GM12864 (cell line): Measurements from ENCODE around the gene ATP8B4.
"Not testable (repeated sequence)": the region's sequence is repeated elsewhere in the genome, so short reads cannot be mapped to it uniquely, and the experiment has no call there.

Experiments
- DNase-seq: peaks from one replicate; pipeline ENCODE4 v3.0.0-alpha.2; 2011; ENCODE audit warnings: low read depth
- H3K4me3 ChIP-seq: 2 replicates; pipeline ENCODE4 v1.5.1; 2011; ENCODE audit warnings: mild to moderate bottlenecking, low read depth, low read length, control low read depth
- TF ChIP-seq, protein P1 (sequence below): IDR thresholded peaks from 2 replicates; pipeline ENCODE4 v1.5.1; 2011; ENCODE audit warnings: low read depth, mild to moderate bottlenecking, moderate library complexity, low read length, control low read depth, inconsistent platforms; ENCODE audit errors: missing control alignments

Gene ATP8B4

DNA sequence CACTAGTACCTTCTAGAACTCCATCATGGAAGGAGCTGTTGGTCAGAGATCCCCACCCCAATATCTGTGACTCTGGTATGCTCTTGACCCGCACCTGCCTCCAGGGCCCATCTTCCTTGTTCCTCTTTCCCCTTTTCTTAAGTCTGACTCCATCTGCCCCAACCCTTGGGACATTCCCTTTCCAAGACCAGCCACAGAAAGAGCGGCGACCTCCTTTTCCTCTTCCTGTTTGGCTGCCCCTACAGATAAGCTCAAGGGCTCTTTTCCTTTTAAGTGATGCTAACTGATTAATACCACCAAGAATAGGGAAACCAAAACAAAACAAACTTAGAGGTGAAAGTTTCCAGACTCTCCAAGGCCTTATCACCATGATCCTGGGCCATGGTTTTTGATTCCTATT, 21.9 kb upstream of the ATP8B4 start:
- TF ChIP-seq, protein P1, sequence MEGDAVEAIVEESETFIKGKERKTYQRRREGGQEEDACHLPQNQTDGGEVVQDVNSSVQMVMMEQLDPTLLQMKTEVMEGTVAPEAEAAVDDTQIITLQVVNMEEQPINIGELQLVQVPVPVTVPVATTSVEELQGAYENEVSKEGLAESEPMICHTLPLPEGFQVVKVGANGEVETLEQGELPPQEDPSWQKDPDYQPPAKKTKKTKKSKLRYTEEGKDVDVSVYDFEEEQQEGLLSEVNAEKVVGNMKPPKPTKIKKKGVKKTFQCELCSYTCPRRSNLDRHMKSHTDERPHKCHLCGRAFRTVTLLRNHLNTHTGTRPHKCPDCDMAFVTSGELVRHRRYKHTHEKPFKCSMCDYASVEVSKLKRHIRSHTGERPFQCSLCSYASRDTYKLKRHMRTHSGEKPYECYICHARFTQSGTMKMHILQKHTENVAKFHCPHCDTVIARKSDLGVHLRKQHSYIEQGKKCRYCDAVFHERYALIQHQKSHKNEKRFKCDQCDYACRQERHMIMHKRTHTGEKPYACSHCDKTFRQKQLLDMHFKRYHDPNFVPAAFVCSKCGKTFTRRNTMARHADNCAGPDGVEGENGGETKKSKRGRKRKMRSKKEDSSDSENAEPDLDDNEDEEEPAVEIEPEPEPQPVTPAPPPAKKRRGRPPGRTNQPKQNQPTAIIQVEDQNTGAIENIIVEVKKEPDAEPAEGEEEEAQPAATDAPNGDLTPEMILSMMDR = no peak
- no peak overlapping the region for H3K4me3 ChIP-seq
- no peak for DNase-seq

DNA sequence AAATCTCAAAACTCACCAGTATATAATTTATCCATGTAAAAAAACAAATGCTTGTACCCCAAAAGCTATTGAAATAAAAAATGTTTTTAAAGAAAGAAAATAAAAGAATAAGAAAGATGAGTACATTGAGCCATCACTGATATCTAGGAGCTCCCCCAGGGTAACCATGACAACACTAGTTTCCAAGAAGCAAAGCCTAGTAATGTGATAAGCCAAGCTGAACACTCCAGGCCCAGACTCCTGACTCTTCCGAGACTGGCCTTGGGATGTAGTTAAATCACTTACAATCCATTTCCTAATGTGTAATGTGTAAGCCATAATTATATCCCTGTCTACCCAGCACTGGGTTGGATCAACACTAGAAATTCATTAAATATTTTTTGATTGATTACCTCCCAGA, 21.1 kb upstream of the ATP8B4 start:
- TF ChIP-seq, protein P1 = no peak
- no peak overlapping the region for H3K4me3 ChIP-seq
- DNase-seq = no peak

DNA sequence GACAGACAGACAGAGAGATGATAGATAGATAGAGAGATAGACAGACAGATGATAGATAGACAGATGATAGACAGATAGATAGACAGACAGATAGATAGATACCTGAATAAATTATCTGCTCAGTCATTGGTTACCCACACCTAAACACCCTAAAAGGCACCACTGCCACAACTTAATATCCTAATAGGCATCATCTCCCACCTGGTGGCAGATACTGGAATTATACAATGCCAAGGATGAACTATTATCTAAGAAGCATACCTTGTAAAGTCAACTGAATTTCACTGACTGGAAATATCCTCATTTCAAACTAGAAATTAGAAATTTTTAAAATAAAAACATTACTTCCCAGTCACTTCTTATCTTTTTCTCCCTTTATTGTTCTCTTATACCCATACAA, 19.4 kb upstream of the ATP8B4 start:
- TF ChIP-seq, protein P1 = peak; percentile 11
- H3K4me3 ChIP-seq = no peak overlapping the region
- no peak for DNase-seq

DNA sequence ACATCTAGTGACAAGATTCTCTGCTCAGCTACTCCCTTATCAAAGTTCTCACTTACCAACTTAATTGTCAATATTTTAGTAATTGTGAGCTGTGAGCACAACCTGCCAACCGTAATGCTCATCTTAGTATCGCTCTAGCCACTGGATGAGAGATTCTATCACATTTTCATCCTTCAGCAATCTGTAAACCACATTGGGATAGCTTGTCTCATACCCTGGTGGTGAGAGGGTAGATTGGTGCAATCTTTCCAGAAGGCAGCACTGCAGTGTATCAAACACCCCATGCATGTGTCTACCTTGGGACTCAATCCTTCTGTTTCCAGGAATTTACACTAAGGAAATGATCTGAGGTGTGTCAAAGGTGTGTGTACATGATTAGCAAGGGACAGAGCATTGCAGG, 18.9 kb upstream of the ATP8B4 start:
- TF ChIP-seq, protein P1 = no peak
- no peak overlapping the region for H3K4me3 ChIP-seq
- no peak for DNase-seq

DNA sequence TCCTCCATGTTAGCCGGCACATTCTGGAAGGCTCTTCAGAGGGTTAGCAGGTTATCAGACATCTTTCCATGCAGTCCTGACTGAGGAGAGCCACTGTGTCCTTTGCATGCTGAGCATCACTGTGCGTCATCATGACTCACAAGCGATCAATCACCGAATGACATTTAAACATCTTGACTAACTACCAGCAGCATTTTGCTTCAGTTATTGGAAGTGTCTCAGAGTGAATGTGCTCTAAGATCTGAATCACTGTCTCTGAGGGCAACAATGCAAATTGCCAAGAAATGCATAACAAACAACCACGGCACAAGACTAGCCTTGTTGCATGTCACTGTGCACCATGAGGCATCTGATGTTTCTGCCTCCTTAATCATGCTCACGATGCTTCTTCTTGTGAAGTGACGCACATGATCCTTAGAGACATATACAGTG, 18.3 kb upstream of the ATP8B4 start:
- no peak overlapping the region for H3K4me3 ChIP-seq
- TF ChIP-seq, protein P1 = no peak
- DNase-seq = no peak

DNA sequence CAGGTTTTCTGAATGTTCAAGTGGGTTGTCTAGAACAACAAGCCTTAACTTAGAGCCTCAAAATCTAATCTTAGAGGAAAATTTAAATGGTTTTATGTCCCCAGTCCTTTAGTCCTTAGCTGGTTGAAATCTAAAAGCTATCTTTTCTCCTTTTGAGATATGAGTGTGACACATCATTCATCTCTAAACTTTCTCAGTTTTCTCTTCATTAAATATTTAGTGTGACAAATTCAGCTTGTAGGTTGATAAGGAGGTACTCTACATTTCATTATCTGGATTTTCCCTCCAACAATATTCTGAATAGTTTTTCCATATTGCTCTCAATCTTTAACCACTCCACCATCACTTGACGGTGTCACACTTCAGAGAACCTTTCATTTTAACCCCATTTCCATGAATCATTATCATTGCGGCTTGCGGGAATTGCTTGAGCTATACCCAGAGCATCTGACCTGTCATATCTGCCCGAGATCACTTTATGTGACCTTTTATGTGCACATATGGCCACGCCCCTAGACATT, 16.1 kb upstream of the ATP8B4 start:
- TF ChIP-seq, protein P1 = no peak
- no peak for DNase-seq
- H3K4me3 ChIP-seq = no peak overlapping the region

DNA sequence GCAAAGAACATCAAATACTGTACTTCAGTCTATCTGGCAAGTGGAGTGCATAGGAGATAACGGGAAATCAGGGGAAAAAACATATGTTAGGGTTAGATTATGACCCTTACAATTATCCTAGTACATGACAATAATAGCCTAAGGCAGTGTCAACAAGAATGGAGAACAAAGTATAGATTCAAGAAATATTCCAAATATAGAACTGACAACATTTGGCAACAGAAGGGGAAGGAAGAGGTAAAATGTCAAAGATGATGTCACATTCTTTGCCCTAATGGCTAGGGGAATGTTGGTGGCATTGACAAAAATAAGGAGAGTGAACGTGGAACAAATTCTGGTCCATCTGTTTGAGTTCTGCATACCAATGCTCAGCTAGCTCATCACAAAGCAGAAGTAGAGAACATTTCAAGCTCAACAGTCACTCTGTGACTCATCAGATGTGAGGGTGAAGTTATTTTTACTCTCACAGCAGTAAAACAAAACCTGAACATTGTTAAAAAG, 15.5 kb upstream of the ATP8B4 start:
- no peak overlapping the region for H3K4me3 ChIP-seq
- DNase-seq = no peak
- TF ChIP-seq, protein P1 = no peak

DNA sequence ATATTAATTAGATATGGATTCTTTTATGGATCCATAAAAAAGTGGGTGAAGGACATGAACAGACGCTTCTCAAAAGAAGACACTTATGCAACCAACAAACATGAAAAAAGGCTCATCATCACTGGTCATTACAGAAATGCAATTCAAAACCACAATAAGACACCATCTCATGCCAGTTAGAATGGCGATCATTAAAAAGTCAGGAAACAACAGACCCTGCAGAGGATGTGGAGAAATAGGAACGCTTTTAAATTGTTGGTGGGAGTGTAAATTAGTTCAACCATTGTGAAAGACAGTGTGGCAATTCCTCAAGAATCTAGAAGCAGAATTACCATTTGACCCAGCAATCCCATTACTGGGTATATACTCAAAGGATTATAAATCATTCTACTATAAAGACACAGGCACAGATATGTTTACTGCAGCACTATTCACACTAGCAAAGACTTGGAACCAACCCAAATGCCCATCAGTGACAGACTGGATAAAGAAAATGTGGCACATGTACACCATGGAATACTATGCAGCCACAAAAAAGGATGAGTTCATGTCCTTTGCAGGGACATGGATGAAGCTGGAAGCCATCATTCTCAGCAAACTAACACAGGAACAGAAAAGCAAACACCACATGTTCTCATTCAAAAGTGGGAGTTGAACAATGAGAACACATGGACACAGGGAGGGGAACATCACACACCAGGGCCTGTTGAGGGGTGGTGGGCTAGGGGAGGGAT, 13.4 kb upstream of the ATP8B4 start:
- not testable (repeated sequence) for DNase-seq, H3K4me3 ChIP-seq
